Fibroblast of skin of right biceps (primary cell): ENCODE measurements around the gene CCSER1.

Source experiments
- DNase-seq: peaks from one replicate; pipeline ENCODE4 v3.0.0-alpha.2; 2013

The CCSER1 gene

GRCh38 chr4:90207887-90208454 is 80.8 kb downstream of the CCSER1 start:
- DNase-seq, result no peak

GRCh38 chr4:90209922-90210321 is 82.7 kb downstream of the CCSER1 start:
- no peak for DNase-seq

DNA sequence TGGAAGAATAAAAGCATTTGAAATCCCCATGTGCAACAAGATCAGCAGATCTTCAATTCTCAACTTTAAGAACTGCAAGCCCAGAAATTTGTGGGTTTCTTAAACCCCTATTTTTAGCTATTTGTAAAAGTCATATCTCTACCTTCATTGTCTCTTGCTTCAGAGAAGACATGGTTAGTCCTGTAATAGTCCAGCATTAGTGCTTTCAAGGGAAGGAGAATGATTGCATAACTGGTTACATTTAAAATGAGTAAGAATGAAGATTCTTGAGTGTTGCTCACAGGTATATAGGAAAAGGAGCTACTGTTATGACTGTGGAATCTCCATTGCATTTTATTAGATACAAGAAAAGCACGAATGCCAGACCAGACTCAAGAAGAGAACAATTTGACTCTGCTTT is 84.0 kb downstream of the CCSER1 start:
- DNase-seq, result no peak

GRCh38 chr4:90215286-90215685 is 88.1 kb downstream of the CCSER1 start:
- no peak for DNase-seq

GRCh38 chr4:90219822-90220221 is 92.6 kb downstream of the CCSER1 start:
- DNase-seq, result no peak

GRCh38 chr4:90220459-90220858 is 93.3 kb downstream of the CCSER1 start:
- DNase-seq, result no peak

- peak; percentile 3 for DNase-seq
These were observed 99.5 kb downstream of the CCSER1 start for GRCh38 chr4:90226734-90227133.

- no peak for DNase-seq
These were observed 100.0 kb downstream of the CCSER1 start for GRCh38 chr4:90227177-90227576.

DNA sequence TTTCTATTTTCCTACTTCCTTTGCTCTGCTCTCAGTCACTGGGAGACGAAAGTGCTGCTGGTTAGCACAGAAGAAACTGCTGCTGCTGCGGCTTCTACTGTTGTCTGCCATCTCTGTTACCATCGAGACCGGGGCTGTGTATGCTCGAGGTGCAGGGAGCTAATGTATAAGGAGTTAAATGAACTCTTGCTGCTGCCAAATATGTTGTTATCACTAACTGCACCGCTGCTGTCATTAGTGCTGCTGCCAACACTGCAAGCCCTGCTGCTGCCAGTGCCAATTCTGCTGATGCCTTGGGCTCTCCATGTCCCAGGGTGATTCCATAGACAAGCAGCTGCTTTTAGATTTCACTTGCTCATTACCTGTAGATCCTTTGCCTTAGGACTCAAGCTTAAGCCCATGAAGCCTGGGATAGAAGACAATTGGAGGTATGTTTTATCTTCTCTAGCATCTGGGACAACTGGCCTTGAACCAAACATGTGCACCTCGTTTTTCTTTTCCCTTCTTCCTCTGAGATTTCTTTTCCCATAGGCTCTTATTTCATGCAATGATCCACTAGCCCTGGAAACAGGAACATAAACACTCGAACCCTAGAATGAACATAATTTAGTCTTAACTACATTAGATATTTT is 107.8 kb downstream of the CCSER1 start:
- no peak for DNase-seq

DNA sequence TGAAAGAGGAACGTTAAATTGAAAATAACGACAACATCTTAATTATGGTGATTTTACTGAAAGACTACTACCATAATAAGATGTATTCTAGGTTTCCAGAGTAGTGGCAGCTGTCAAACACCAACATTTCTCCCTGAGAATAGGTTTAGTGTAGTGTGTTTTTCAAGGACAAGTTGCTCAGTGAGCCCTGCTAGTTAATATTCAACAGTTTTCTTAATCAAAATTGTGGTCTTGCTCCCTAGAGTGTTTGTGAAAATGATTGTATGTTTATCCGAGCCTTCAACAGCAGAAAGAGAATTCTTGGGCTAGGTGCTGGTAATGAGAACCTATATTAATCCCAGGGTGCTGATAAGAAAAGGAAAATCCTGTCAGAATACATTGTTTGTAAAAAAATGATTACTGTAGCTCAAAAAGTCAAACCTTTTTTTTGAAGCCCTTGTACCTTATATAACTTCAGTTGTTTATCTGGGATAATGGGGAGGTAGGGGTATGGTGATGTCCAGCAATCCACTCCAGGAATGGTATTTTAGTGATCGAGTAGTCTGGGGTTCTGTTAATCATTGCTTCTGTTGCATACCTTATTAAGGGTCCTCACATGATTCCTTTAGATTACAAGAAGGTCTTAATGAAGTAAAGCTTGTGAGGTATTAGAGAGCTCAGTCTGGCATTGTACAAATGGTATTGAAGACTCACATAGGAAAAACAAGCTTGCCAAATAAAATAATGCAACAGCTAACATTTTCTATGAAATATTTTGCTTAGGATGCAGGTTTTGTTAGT is 110.7 kb downstream of the CCSER1 start:
- DNase-seq, result no peak

GRCh38 chr4:90240333-90240732 is 113.1 kb downstream of the CCSER1 start:
- DNase-seq, result no peak

- DNase-seq, result no peak
These were observed 113.8 kb downstream of the CCSER1 start for GRCh38 chr4:90241008-90241407.

DNA sequence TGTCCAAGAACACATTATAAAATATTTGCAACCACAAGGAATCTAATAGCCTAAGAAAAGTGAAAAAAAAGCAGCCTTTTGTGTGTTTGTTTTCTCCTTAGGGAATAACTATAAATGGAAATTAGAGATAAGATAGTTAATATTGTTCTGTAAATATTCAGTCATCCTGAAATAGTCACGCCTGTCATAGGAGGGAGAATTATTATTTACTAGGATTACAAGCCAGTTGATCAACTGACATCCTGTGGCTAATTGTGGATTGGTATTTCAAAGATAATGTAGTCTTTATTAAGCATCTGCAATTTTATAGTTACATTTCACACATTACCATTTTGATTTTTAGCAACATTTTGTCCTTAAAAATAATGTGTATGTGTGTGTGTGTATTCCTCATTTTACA is 118.6 kb downstream of the CCSER1 start:
- no peak for DNase-seq

GRCh38 chr4:90246816-90247215 is 119.6 kb downstream of the CCSER1 start:
- DNase-seq, result no peak

GRCh38 chr4:90254357-90254756 is 127.2 kb downstream of the CCSER1 start:
- DNase-seq, result no peak

GRCh38 chr4:90274175-90274574 is 147.0 kb downstream of the CCSER1 start:
- no peak for DNase-seq

GRCh38 chr4:90280954-90281353 is 153.8 kb downstream of the CCSER1 start:
- DNase-seq, result no peak

GRCh38 chr4:90281541-90282355 is 154.6 kb downstream of the CCSER1 start:
- DNase-seq, result no peak

DNA sequence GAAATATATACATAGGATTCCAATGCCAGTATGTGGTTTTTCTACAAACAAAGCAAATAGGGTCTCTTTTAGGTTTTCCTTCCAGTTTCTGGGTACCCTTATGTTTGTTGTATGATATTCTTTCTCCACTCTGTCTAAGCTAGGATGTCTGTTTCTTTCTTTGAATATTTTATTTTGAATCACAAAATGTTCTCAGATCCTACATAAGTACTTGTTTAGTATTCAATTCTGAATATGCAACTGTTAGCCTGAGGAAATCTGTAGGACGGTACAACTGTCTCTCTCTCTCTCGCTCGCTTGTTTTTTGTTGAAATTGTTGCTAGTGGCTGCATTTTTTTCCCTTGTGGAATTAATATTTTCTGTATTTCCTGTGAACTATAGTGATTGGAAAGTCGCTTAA is 163.2 kb downstream of the CCSER1 start:
- no peak for DNase-seq

DNA sequence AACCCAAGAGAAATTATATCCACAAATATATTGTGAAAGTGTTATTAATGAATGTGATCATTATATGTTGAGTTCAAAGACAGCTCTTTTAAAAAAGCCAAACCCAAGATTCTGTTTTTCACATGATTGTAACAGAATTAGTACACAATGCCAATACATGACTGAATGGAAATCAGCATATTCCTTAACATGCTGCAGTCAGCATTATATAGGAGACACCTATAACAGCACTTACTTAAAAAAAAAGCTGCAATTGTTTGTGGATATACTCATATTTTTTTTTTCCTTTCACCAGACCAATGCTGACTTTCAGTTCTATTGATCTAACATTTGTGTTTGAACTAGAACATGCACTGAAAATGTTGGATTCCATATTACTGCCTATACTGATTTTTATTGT is 165.2 kb downstream of the CCSER1 start:
- no peak for DNase-seq

DNA sequence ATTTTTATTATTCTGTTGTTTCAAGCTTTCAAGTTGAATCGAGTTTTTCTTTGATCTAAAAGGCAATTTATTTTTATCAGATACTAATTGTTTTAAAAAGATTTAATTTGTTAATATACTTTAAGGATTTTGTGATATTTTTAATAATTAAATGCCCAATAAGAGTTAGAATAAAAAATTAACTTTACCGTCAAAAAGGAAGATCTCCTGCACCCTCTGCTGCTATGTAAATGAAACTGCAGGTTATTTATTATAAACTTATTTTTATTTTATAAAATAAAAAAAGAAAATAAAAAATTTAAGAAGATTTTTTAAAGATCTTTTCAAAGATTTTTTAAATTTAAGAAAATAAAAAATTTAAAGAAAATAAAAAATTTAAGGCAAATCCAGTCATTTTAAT is 166.1 kb downstream of the CCSER1 start:
- DNase-seq, result peak; percentile 1

DNA sequence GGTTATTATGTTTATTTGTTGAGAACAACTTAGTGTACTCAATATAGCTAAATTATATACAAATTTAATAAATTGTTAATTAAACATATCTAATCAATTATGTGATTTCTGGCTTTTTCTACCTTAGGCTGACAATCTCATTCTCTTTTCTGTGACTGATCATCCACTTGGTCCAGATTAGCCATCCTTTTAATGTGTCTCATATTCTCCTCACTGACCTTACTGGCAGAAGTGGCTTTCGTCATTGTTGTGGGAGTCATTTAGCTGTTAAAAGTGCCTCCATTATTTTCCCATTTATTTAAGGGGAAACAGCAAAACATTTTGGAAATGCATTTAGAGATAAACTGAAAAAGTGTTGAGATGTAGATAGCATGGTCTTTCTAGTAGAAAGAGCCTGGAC is 172.2 kb downstream of the CCSER1 start:
- no peak for DNase-seq

DNA sequence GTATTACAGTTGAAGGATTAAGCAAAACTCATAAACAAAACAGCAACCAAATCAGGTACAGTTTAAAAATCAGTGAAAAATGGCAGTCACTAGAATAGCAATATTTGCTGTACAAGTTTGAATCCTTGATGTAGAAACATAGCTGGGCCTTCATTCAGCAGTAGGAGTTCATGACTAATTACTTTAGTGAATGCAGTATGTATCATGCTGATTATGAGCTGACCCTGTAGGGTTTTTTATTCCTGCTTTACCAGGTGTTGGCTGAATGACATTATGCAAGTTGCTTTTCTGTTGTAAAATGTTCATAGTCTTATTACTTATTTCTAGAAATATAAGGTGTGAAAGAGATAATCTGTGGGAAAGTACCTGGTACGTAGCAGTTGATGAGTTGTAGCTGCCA is 179.6 kb downstream of the CCSER1 start:
- DNase-seq, result no peak

GRCh38 chr4:90317140-90317539 is 189.9 kb downstream of the CCSER1 start:
- peak; percentile 86 for DNase-seq
